Neuron (in vitro differentiated cells): ENCODE measurements around the gene USP24.
"Not testable (repeated sequence)": the region's sequence is repeated elsewhere in the genome, so short reads cannot be mapped to it uniquely, and the experiment has no call there.

Source experiments
- H2AFZ ChIP-seq: one replicate; pipeline ENCODE4 v1.6.1; 2013; ENCODE audit warnings: low read depth, mild to moderate bottlenecking, inconsistent platforms, low read length, moderate library complexity
- H3K27me3 ChIP-seq: one replicate; pipeline ENCODE4 v1.6.1; 2013; ENCODE audit warnings: low read length; ENCODE audit not compliant: insufficient read depth
- H3K36me3 ChIP-seq: one replicate; pipeline ENCODE4 v1.6.1; 2013; ENCODE audit warnings: low read length; ENCODE audit not compliant: insufficient read depth
- H3K4me1 ChIP-seq: one replicate; pipeline ENCODE4 v1.6.1; 2013; ENCODE audit warnings: low read length; ENCODE audit not compliant: insufficient read depth
- H3K4me3 ChIP-seq: 2 replicates; pipeline ENCODE4 v1.5.1; 2013; ENCODE audit warnings: mild to moderate bottlenecking, low read length, moderate library complexity
- H3K9me3 ChIP-seq: one replicate; pipeline ENCODE4 v1.6.1; 2013; ENCODE audit warnings: low read length

Gene USP24

GRCh38 chr1:55204997-55205396 is 10.2 kb downstream of the USP24 start:
- peaks cover 4% of the 10 kb centered on the region for H3K4me1 ChIP-seq
- no peaks in the 10 kb centered on the region for H3K9me3 ChIP-seq
- H3K27me3 ChIP-seq = no peaks in the 10 kb centered on the region
- no peak overlapping the region for H2AFZ ChIP-seq
- H3K36me3 ChIP-seq = peaks cover 11% of the 10 kb centered on the region
- H3K4me3 ChIP-seq = no peak overlapping the region

GRCh38 chr1:55203064-55203463 is 12.1 kb downstream of the USP24 start:
- Histone ChIP-seq H3K27me3 (no peaks in the 10 kb centered on the region), H3K4me3 (no peak overlapping the region), H3K36me3 (peaks cover 22% of the 10 kb centered on the region), H2AFZ (no peak overlapping the region), H3K9me3 (no peaks in the 10 kb centered on the region), H3K4me1 (peaks cover 4% of the 10 kb centered on the region)

- H3K9me3 ChIP-seq = no peaks in the 10 kb centered on the region
- no peaks in the 10 kb centered on the region for H3K27me3 ChIP-seq
- H2AFZ ChIP-seq = no peak overlapping the region
- peaks cover 4% of the 10 kb centered on the region for H3K4me1 ChIP-seq
- H3K36me3 ChIP-seq = peaks cover 24% of the 10 kb centered on the region
- H3K4me3 ChIP-seq = no peak overlapping the region
Measured at GRCh38 chr1:55200667-55201066, 14.5 kb downstream of the USP24 start.

- H3K9me3 ChIP-seq, H3K27me3 ChIP-seq, H3K4me3 ChIP-seq, H2AFZ ChIP-seq, H3K4me1 ChIP-seq: not testable (repeated sequence)
- peaks cover 26% of the 10 kb centered on the region for H3K36me3 ChIP-seq
Measured at GRCh38 chr1:55199735-55200134, 15.4 kb downstream of the USP24 start.

- Histone ChIP-seq H2AFZ (no peak overlapping the region), H3K9me3 (no peaks in the 10 kb centered on the region), H3K4me1 (no peaks in the 10 kb centered on the region), H3K4me3 (no peak overlapping the region), H3K27me3 (no peaks in the 10 kb centered on the region), H3K36me3 (peaks cover 39% of the 10 kb centered on the region)
Measured at GRCh38 chr1:55198044-55198443, 17.1 kb downstream of the USP24 start.

GRCh38 chr1:55197099-55197498 is 18.1 kb downstream of the USP24 start:
- H2AFZ ChIP-seq = no peak overlapping the region
- H3K27me3 ChIP-seq = no peaks in the 10 kb centered on the region
- no peak overlapping the region for H3K4me3 ChIP-seq
- H3K36me3 ChIP-seq = peaks cover 38% of the 10 kb centered on the region
- H3K9me3 ChIP-seq = no peaks in the 10 kb centered on the region
- no peaks in the 10 kb centered on the region for H3K4me1 ChIP-seq

GRCh38 chr1:55196433-55197035 is 18.6 kb downstream of the USP24 start:
- Histone ChIP-seq H3K36me3 (peaks cover 37% of the 10 kb centered on the region), H3K4me3 (no peak overlapping the region), H2AFZ (no peak overlapping the region), H3K4me1 (no peaks in the 10 kb centered on the region), H3K27me3 (no peaks in the 10 kb centered on the region), H3K9me3 (no peaks in the 10 kb centered on the region)

GRCh38 chr1:55195521-55196233 is 19.5 kb downstream of the USP24 start:
- Histone ChIP-seq H2AFZ (no peak overlapping the region), H3K9me3 (no peaks in the 10 kb centered on the region), H3K36me3 (peaks cover 37% of the 10 kb centered on the region), H3K27me3 (no peaks in the 10 kb centered on the region), H3K4me3 (no peak overlapping the region), H3K4me1 (no peaks in the 10 kb centered on the region)

- no peaks in the 10 kb centered on the region for H3K4me1 ChIP-seq
- H3K36me3 ChIP-seq = peaks cover 33% of the 10 kb centered on the region
- no peak overlapping the region for H3K4me3 ChIP-seq
- no peaks in the 10 kb centered on the region for H3K9me3 ChIP-seq
- no peak overlapping the region for H2AFZ ChIP-seq
- H3K27me3 ChIP-seq = no peaks in the 10 kb centered on the region
Measured at GRCh38 chr1:55194851-55195250, 20.3 kb downstream of the USP24 start.

- Histone ChIP-seq H2AFZ (no peak overlapping the region), H3K4me3 (no peak overlapping the region), H3K27me3 (no peaks in the 10 kb centered on the region), H3K9me3 (no peaks in the 10 kb centered on the region), H3K4me1 (no peaks in the 10 kb centered on the region), H3K36me3 (peaks cover 16% of the 10 kb centered on the region)
Measured at GRCh38 chr1:55192093-55192492, 23.1 kb downstream of the USP24 start.

GRCh38 chr1:55191219-55191952 is 23.8 kb downstream of the USP24 start:
- H2AFZ ChIP-seq, H3K4me3 ChIP-seq, H3K9me3 ChIP-seq, H3K27me3 ChIP-seq, H3K4me1 ChIP-seq: not testable (repeated sequence)
- peaks cover 16% of the 10 kb centered on the region for H3K36me3 ChIP-seq

GRCh38 chr1:55190109-55190508 is 25.1 kb downstream of the USP24 start:
- no peaks in the 10 kb centered on the region for H3K27me3 ChIP-seq
- peaks cover 15% of the 10 kb centered on the region for H3K36me3 ChIP-seq
- H3K9me3 ChIP-seq = peaks cover 3% of the 10 kb centered on the region
- no peak overlapping the region for H3K4me3 ChIP-seq
- no peaks in the 10 kb centered on the region for H3K4me1 ChIP-seq
- H2AFZ ChIP-seq = no peak overlapping the region

- H3K9me3 ChIP-seq = peaks cover 6% of the 10 kb centered on the region
- H2AFZ ChIP-seq = no peak overlapping the region
- no peak overlapping the region for H3K4me3 ChIP-seq
Measured at GRCh38 chr1:55188909-55189308, 26.3 kb downstream of the USP24 start.

More at GRCh38 chr1:55188909-55189308, 26.3 kb downstream of the USP24 start:
- no peaks in the 10 kb centered on the region for H3K4me1 ChIP-seq
- H3K27me3 ChIP-seq = no peaks in the 10 kb centered on the region
- peaks cover 5% of the 10 kb centered on the region for H3K36me3 ChIP-seq
